SK-N-MC (cell line): Measurements from ENCODE around the gene PTPRO.

Source experiments
- DNase-seq: peaks from one replicate; pipeline ENCODE4 v3.0.0-alpha.2; 2011; ENCODE audit warnings: low read depth, low spot score
- H3K27ac ChIP-seq: fragments of 200-600 bp; sonication (generic); 2 replicates; pipeline ENCODE4 v1.5.1; 2016; ENCODE audit warnings: mixed run types
- H3K36me3 ChIP-seq: fragments of 200-600 bp; sonication (generic); 2 replicates; pipeline ENCODE4 v1.6.1; 2017; ENCODE audit warnings: antibody characterized with exemption, low read length, mixed read lengths; ENCODE audit not compliant: insufficient read depth
- H3K4me3 ChIP-seq: fragments of 200-600 bp; sonication (generic); 2 replicates; pipeline ENCODE4 v1.5.1; 2016
- H3K9ac ChIP-seq: fragments of 200-600 bp; sonication (generic); 2 replicates; pipeline ENCODE4 v1.8.0; 2017; ENCODE audit warnings: mixed run types, mixed read lengths; ENCODE audit not compliant: insufficient read length
- H3K9me3 ChIP-seq: fragments of 200-600 bp; sonication (generic); 2 replicates; pipeline ENCODE4 v1.6.1; 2017; ENCODE audit warnings: low read depth, mild to moderate bottlenecking, antibody characterized with exemption, low read length, moderate library complexity, mixed read lengths
- EZH2 ChIP-seq: fragments of 200-600 bp; sonication (generic); IDR thresholded peaks from one replicate; pipeline ENCODE4 v1.6.1; 2017; ENCODE audit warnings: antibody characterized with exemption
- FOXP2 ChIP-seq: optimal IDR thresholded peaks from 2 replicates; pipeline ENCODE3; 2011; ENCODE audit warnings: mild to moderate bottlenecking, moderate library complexity; ENCODE audit not compliant: insufficient read depth; ENCODE audit errors: extremely low read length, control extremely low read depth
- POLR2AphosphoS5 ChIP-seq: IDR thresholded peaks from 2 replicates; pipeline ENCODE4 v1.6.1; 2012; ENCODE audit warnings: mild to moderate bottlenecking, low read depth, low read length, borderline replicate concordance

The PTPRO gene

GRCh38 chr12:15646581-15646980, 324.3 kb downstream of the PTPRO start:
- H3K36me3 ChIP-seq = no peaks in the 10 kb centered on the region; the same call in 1 of the 2 replicates
- no peak overlapping the region for H3K4me3 ChIP-seq
- DNase-seq = no peak
- no peak overlapping the region for H3K27ac ChIP-seq
- TF ChIP-seq EZH2 = no peak
- TF ChIP-seq POLR2AphosphoS5 = no peak
- TF ChIP-seq FOXP2 = no peak
- no peaks in the 10 kb centered on the region for H3K9me3 ChIP-seq
- H3K9ac ChIP-seq = no peak overlapping the region
